ENCODE data around the gene SLC1A5.

The SLC1A5 gene

GRCh38 chr19:46821512-46822409 is 33.4 kb upstream of the SLC1A5 start:
- Histone ChIP-seq H3K4me1 (no peaks in the 10 kb centered on the region), H3K79me2 (no peaks in the 10 kb centered on the region), H2AFZ (no peak overlapping the region), H3K4me2 (ENCODE audit: low read length) (no peak overlapping the region), H3K36me3 (ENCODE audit: control insufficient read depth, insufficient read depth, low read length) (no peaks in the 10 kb centered on the region), H3K4me3 (ENCODE audit: low read depth, low read length) (no peak overlapping the region), H3K27me3 (ENCODE audit: control insufficient read depth, insufficient read depth, low read length) (no peaks in the 10 kb centered on the region), H3K9ac (no peak overlapping the region), H3K27ac (no peak overlapping the region), H3K9me3 (ENCODE audit: control insufficient read depth, low read length) (no peaks in the 10 kb centered on the region)
- TF ChIP-seq CTCF (IDR thresholded peaks at IDR 0.05): no peak

- H3K27me3 ChIP-seq (ENCODE audit: control insufficient read depth, insufficient read depth, low read length): no peaks in the 10 kb centered on the region
- no peaks in the 10 kb centered on the region for H3K36me3 ChIP-seq (ENCODE audit: control insufficient read depth, insufficient read depth, low read length)
- no peak overlapping the region for H3K4me3 ChIP-seq (ENCODE audit: low read depth, low read length)
- H3K27ac ChIP-seq: no peak overlapping the region
- H3K9ac ChIP-seq: no peak overlapping the region
- H3K79me2 ChIP-seq: no peaks in the 10 kb centered on the region
- H3K9me3 ChIP-seq (ENCODE audit: control insufficient read depth, low read length): no peaks in the 10 kb centered on the region
- no peak for TF ChIP-seq CTCF (IDR thresholded peaks at IDR 0.05)
- no peak overlapping the region for H3K4me2 ChIP-seq (ENCODE audit: low read length)
- no peaks in the 10 kb centered on the region for H3K4me1 ChIP-seq
- no peak overlapping the region for H2AFZ ChIP-seq
Measured at GRCh38 chr19:46818812-46819211, 30.4 kb upstream of the SLC1A5 start.

- Histone ChIP-seq H3K4me3 (ENCODE audit: low read depth, low read length) (no peak overlapping the region), H3K79me2 (no peaks in the 10 kb centered on the region), H3K9ac (no peak overlapping the region), H2AFZ (no peak overlapping the region), H3K36me3 (ENCODE audit: control insufficient read depth, insufficient read depth, low read length) (no peaks in the 10 kb centered on the region), H3K9me3 (ENCODE audit: control insufficient read depth, low read length) (no peaks in the 10 kb centered on the region), H3K27me3 (ENCODE audit: control insufficient read depth, insufficient read depth, low read length) (no peaks in the 10 kb centered on the region), H3K4me2 (ENCODE audit: low read length) (no peak overlapping the region), H3K27ac (no peak overlapping the region), H3K4me1 (no peaks in the 10 kb centered on the region)
- TF ChIP-seq CTCF (IDR thresholded peaks at IDR 0.05): no peak
Measured at GRCh38 chr19:46815833-46816627, 27.6 kb upstream of the SLC1A5 start.

GRCh38 chr19:46813839-46814358 is 25.5 kb upstream of the SLC1A5 start:
- H3K9me3 ChIP-seq (ENCODE audit: control insufficient read depth, low read length): no peaks in the 10 kb centered on the region
- no peaks in the 10 kb centered on the region for H3K36me3 ChIP-seq (ENCODE audit: control insufficient read depth, insufficient read depth, low read length)
- no peak overlapping the region for H3K4me2 ChIP-seq (ENCODE audit: low read length)
- no peaks in the 10 kb centered on the region for H3K79me2 ChIP-seq
- no peak overlapping the region for H3K9ac ChIP-seq
- no peak overlapping the region for H3K27ac ChIP-seq
- H3K4me3 ChIP-seq (ENCODE audit: low read depth, low read length): no peak overlapping the region
- no peak for TF ChIP-seq CTCF (IDR thresholded peaks at IDR 0.05)
- no peaks in the 10 kb centered on the region for H3K27me3 ChIP-seq (ENCODE audit: control insufficient read depth, insufficient read depth, low read length)
- H3K4me1 ChIP-seq: no peaks in the 10 kb centered on the region
- no peak overlapping the region for H2AFZ ChIP-seq

Data from parathyroid adenoma (tissue), 2 donors.